ENCODE data around the gene HTT. TPM values are rescaled to one million over a fixed set of nuclear protein-coding genes. Genes with fewer than 3 reads are reported as not detected.
A peak's percentile ranks its signal among the peaks of the same experiment; 100 is the strongest.

The HTT gene
- polyA plus RNA-seq, 3 donors, result 28.8 to 37.8 (median 32.7) TPM

DNA sequence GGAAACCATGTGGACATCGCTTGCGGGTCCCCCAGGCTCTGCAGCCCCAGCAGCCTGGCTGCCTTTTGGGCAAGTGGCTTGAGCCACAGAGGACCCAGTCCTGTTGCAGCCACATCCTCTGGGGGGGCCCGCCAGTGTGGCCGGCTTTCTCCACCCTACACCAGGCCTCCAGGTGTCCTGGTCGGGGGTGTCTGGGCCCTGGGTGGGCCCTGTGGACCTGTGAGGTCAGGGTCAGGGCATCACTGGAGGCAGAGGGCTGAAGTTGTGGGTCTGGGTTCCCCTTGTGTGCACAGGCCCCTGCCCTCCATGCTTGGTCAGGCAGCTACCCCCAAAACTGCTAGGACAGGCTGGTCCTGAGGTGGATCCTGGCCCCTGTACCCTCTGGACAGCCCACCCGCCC lies 171.2 kb downstream of the HTT start:
- DNase-seq (ENCODE audit: low read depth in 3 of 3, low spot score in 2 of 3), result no peak

DNA sequence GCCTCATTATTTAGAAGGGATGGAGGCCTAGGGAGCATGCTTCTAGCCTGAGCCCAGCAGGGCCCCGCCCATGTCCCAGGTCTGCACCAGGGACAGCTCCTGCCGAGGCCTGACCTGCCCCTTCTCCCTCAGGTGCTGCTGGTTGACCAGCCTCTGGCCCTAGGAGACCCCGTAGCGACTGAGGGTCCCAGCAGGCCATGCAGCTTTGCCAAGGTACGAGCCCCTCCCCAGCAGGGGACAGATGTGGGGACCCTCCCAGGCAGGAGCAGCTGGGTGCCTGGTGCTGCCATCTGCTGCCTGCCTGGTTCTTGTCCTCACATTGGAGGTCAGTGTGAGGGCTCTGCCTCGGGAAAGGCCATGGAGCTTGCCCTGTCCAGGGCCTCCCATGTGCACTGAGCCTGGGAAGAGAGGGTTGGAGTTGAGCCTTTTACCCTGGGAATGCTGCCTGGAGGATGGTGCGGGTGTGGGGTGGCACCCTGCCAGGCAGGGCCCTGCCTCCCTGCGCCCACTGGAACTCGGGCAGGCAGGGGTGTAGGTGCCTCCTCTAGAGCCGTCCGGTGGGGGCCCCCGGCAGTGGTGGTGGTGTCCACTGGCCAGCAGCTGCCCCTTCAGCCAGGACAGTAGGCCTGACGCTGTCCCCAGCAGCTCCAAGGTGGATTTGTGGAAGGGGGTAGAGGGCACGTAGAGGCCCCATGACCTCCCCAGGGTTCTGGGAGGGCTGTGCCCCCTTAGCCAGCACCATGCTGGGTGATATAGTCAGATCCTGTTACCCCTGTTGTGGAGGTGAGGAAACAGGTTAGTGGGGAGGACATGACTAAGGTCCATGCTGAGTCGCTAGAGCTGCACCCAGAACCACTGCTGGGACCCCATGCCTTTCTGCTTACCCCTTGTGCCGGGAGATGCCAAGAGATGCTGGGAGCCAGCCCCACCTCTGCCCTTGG lies 172.2 kb downstream of the HTT start:
- DNase-seq (ENCODE audit: low read depth in 3 of 3, low spot score in 2 of 3), result no peak

- no peak for DNase-seq (ENCODE audit: low read depth in 3 of 3, low spot score in 2 of 3)
Measured at GRCh38 chr4:3247399-3248177, 173.1 kb downstream of the HTT start.

DNA sequence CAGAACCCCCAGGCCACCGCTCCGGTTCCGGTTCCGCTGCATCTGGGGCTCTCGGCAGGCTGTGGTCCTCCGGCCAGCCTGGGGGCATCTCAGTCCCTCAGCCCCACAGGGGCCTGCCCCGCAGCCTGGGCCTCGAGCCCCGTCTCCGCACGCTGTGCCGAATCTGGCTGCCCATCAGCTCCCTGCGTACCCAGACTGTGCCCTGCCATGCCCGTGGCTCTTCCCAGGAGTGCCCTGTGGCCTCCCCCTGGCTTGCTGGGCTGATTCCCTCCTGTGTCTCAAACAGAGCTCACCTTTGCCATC lies 173.6 kb downstream of the HTT start:
- DNase-seq (ENCODE audit: low read depth in 3 of 3, low spot score in 2 of 3), result no peak

DNA sequence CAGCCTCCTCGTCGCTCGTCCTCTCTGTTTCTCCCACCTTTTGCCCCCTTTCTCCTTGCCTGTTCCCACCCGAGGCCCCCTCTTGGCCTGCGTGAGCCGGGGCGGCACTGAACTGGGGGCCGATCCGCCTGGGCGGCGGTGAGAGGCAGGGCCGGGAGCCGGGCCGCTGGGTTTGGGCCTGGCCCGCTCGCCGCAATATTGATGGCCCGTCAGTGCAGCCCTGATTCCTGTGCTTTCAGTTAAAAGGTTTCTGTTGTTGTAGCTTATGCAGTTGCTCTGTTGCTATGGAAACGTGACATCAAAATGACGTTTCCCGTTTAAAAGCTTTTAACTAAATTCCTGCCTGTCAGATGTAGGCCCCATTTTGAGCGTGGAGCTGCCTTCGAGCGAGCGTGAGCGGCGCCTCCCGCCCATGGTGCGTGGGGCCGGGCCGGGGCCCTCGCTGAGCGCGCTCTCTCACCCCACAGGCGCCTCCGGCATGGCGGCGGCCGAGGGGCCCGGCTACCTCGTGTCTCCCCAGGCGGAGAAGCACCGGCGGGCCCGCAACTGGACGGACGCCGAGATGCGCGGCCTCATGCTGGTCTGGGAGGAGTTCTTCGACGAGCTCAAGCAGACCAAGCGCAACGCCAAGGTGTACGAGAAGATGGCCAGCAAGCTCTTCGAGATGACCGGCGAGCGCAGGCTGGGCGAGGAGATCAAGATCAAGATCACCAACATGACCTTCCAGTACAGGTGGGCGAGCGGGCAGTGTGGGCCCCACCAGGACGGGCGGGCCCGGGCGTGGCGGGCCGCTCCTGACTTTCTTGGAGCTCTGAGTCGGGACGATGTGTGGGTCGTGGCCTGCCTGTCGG lies 174.6 kb downstream of the HTT start, which contains the start of gene MSANTD1:
TSS of gene MSANTD1 (plus strand) at position 349 of the 851 bp plus-strand sequence. CDS start at position 413, 64 bp downstream.
- DNase-seq (ENCODE audit: low read depth in 3 of 3, low spot score in 2 of 3), result peak in 2 of 3 donors; percentile 47 to 66

DNA sequence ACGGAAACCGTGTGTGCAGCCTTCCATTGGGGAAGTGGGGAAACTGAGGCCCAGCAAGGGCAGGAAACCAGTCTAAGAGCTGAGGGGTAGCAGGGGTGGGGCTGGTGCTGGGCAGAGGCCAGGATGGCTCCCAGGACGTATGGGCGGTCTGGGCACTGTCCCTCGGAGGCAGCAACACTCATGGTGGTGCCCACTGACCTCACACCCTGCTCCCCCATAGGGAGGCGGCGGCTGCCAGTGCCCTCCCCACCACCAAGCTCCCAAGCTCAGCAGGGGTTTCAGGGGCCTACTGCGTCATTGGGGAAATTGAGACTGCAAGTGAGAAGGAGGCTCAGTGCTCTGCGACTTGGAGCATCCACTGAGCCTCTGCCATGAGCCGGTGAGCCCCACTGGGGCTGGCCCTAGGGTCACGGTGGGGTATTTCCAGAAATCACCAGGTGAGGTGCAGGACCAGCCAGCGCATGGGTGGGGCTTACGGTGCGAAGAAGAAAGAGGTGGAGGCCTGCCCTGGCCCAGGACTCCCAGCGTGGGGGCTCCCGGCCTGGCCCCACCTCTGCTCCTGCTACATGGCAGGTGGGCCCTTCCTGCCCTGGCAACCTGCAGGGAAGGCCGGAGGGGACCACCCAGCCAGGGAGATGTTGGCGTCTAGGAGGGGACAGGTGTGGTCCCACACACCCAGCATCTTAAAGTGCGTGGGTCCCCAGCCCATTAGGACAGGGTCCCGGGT lies 175.4 kb downstream of the HTT start:
- no peak for DNase-seq (ENCODE audit: low read depth in 3 of 3, low spot score in 2 of 3)

- DNase-seq (ENCODE audit: low read depth in 3 of 3, low spot score in 2 of 3), result no peak
Measured at GRCh38 chr4:3250438-3250955, 176.0 kb downstream of the HTT start.

DNA sequence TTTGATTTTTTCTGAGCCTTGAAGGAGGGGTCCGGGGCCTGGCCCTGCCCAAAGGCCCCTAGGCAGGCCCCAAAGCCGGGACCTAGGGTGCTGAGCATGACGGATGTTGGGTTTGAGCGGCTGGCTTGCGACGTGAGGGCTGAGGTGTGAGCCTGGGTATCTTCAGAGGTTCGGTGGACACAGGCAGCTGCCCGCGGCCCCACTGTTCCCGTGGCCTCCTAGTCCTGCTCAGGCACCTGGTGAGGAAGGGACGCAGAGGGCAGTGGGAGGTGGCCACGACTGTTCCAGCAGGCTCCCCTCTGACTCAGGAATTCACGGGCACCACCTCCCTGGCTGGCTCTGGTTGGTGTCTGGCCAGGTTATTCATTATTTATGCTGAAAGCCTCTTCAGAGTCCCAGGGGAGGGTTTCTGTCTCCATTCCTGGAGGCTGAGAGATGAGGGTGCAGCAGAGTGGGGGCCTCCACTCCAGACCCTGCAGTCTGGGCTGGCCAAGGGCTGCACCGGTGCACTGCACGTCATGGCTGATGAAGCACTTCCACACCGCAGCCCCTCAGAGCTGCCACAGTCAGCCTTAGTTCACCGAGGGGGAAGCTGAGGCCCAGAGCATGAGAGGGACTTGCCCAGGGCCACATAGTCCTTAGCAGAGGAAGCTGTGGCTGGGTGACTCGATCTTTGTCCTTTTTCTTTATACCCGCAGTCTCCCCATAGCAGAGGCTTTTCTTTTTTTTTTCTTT lies 176.6 kb downstream of the HTT start:
- DNase-seq (ENCODE audit: low read depth in 3 of 3, low spot score in 2 of 3), result no peak

DNA sequence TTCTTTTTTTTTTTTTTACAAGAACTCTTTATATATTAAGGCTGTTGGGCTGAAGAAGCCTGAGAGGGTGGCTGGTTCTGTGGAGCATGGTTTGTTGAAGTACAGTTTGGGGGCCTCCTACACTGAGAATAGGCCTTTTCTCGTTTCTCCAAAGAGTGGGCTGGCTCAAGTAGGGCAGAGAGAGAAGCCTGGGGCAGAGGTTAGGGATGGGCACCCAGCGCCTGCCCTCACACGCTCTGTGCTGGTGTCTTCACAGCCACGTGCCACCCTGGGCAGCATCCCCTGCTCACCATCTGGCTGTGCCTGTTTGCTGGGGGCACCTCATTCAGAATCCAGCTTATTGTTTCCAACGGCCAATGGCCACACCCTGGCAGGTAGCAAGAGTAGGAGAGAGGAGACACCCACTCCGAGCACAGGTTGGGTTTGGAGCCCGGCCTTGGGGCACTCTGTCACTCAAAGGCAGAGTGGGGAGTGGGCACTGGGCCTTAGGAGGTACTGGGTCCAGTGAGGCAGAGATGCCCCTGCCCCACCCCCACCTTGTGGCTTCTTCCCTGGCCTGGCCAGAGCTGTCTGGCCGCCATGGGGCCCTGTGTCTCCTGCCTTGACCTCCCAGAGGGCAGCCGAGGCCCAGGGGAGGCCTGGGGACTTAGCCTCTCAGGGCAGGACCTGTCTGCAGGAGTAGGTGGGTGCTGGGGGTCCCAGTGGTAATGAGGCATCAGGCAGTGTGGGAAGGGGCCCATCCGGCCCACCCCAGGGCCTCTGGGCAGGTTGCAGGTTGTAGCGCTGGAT lies 177.4 kb downstream of the HTT start:
- DNase-seq (ENCODE audit: low read depth in 3 of 3, low spot score in 2 of 3), result no peak

DNA sequence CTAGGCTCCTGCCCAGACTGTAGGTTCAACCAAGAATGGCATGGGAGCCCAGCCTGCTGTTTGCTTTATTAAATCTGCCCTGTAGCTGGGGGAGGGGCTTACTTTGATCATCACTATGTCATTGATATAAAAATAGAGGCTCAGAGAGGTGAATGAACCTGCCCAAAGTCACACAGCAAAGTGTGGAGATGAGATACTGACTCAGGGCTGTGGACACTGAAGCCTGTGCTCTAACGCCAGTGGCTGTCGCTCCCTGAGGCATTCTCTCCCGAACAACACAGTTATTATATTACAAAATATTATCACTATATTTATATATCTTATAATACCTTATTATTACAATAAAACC lies 178.0 kb downstream of the HTT start:
- no peak for DNase-seq (ENCODE audit: low read depth in 3 of 3, low spot score in 2 of 3)

DNA sequence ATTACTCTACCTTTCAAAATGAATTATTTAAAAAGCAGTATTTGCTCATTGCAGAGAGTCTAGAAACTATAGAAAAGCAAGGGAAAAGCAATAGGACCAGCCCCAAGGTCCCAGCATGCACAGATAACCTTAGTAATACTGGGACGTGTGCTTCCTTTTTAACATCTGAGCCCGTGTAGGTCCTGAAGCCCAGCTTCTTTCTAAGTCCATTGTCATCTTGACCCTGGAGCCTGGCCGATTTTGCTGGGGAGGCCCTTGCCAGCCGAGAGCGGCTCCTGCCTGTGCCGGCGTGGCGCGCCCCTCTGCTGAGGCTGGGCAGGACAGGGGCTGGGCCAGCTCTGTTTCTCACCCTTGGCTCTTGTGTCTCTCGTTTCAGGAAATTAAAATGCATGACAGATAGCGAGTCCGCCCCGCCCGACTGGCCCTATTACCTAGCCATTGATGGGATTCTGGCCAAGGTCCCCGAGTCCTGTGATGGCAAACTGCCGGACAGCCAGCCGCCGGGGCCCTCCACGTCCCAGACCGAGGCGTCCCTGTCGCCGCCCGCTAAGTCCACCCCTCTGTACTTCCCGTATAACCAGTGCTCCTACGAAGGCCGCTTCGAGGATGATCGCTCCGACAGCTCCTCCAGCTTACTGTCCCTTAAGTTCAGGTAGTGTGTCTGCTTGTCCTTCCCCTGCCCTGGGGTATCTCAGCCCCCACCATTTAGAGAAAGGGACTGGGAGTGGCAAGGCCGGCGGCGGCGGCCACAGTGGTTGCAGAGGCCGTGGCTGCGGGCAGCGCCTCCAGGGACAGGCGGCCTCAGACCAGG lies 178.6 kb downstream of the HTT start:
- no peak for DNase-seq (ENCODE audit: low read depth in 3 of 3, low spot score in 2 of 3)

GRCh38 chr4:3253808-3254207 lies 179.3 kb downstream of the HTT start:
- DNase-seq (ENCODE audit: low read depth in 3 of 3, low spot score in 2 of 3), result no peak

- DNase-seq (ENCODE audit: low read depth in 3 of 3, low spot score in 2 of 3), result no peak
Measured at GRCh38 chr4:3254302-3255131, 180.0 kb downstream of the HTT start.

DNA sequence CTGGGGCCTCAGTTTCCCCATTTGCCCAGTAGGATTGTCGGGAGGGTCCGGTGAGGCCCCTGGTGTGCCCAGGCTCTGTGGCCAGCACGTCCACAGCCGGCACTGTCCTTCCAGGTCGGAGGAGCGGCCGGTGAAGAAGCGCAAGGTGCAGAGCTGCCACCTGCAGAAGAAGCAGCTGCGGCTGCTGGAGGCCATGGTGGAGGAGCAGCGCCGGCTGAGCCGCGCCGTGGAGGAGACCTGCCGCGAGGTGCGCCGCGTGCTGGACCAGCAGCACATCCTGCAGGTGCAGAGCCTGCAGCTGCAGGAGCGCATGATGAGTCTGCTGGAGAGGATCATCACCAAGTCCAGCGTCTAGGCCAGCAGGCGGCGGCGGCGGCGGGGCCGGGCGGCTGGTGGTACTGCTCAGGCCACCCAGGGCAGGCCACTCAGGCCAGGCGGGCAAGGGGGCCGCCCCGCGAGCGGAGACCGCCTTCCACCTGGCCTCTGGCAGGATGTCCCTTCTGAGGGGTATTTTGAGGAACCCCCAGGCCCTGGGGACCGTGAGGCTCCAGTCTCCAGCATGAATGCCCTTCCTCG lies 181.2 kb downstream of the HTT start:
- no peak for DNase-seq (ENCODE audit: low read depth in 3 of 3, low spot score in 2 of 3)

GRCh38 chr4:3256230-3257102 lies 182.0 kb downstream of the HTT start:
- DNase-seq (ENCODE audit: low read depth in 3 of 3, low spot score in 2 of 3), result no peak

Measured in right renal cortex interstitium (tissue), 3 donors.